SH-SY5Y (cell line): ENCODE measurements around the gene ABLIM2.

Experiments used
- GATA2 ChIP-seq: IDR thresholded peaks from 2 replicates; pipeline ENCODE4 v1.6.1; 2011; ENCODE audit warnings: mild to moderate bottlenecking, low read depth, low read length
- GATA3 ChIP-seq: IDR thresholded peaks from 2 replicates; pipeline ENCODE4 v1.6.1; 2011; ENCODE audit warnings: low read depth, mild to moderate bottlenecking, low read length, moderate library complexity

GRCh38 chr4:8000721-8001491 is 157.7 kb downstream of the ABLIM2 start:
- TF ChIP-seq GATA2 (no peak), GATA3 (no peak)
